GM19193 (cell line): ENCODE results near the gene ATP2C2.

ENCODE experiments used
- POLR2A ChIP-seq: IDR thresholded peaks from 4 replicates; pipeline ENCODE4 v1.6.1; 2011; ENCODE audit not compliant: insufficient read depth, insufficient read length; ENCODE audit errors: extremely low read depth

The ATP2C2 gene

DNA sequence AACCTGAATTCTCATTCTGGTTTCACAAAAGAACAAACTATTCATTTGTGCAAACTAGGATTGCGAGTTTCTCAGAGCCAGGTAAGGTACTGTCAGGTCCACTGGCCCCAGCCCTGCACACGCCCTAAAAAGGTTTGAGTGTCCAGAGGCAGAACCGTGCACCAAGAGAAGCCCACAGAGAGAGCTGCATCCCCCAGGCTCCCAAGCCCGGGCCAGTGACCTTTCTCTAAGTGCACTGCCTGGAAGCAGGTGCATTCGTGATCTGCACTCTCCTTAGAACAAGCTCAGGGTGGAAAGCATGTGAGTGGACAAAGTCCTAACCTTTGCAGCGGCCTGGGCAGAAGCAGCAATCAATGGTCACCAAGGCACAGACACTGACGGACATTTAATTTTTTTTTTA, 109.3 kb downstream of the ATP2C2 start:
- no peak for TF ChIP-seq POLR2A

- no peak for TF ChIP-seq POLR2A
Observed at GRCh38 chr16:84478172-84478947, 110.0 kb downstream of the ATP2C2 start.

- TF ChIP-seq POLR2A, result no peak
Observed at GRCh38 chr16:84479716-84480450, 111.5 kb downstream of the ATP2C2 start.

GRCh38 chr16:84481051-84481735, 112.9 kb downstream of the ATP2C2 start:
- TF ChIP-seq POLR2A, result no peak

- no peak for TF ChIP-seq POLR2A
Observed at GRCh38 chr16:84482001-84482891, 113.9 kb downstream of the ATP2C2 start.

DNA sequence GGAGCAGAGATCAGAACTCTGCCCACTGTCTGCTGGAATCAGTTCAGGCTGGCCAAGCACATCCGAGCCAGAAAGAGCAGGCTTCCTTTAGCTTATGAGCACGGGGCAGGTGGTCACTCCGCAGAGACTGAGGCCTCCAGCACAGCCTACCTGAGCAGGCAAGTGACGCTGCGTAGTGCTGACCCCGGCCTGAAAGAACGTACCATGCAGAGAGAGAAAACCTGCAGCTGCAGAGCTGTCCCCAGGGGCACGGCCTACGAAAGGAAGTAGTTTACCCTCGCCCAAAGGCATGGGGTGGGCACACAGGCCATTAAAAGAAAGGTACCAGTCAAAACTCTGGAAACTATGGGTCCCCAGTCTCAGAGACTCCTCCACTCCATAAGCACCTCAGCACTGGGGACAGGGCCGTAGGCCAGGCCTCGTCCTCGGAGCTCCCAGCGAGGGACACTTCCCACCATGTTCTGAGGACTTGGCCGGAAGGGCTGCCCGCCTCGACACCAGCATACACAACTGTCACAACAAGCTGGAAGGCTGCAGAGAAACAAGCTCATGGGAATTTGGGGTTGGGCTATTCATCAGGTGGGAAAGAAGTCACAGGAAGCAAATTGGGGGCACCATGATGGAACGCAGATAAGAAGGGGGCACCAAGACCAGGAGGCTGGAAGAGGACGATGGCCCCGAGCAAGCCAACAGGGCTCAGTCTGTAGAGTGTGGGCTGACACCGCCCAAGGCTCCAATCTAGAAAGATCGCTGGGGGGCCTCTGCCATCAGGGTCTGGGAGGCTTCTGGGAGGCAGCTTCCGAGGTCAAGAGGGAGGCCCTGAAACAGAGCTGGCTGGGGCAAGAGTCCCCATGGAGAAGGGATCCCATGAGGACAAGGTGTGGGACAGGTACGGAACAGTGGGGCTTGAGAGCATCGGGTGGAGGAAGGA, 114.9 kb downstream of the ATP2C2 start:
- TF ChIP-seq POLR2A, result no peak

DNA sequence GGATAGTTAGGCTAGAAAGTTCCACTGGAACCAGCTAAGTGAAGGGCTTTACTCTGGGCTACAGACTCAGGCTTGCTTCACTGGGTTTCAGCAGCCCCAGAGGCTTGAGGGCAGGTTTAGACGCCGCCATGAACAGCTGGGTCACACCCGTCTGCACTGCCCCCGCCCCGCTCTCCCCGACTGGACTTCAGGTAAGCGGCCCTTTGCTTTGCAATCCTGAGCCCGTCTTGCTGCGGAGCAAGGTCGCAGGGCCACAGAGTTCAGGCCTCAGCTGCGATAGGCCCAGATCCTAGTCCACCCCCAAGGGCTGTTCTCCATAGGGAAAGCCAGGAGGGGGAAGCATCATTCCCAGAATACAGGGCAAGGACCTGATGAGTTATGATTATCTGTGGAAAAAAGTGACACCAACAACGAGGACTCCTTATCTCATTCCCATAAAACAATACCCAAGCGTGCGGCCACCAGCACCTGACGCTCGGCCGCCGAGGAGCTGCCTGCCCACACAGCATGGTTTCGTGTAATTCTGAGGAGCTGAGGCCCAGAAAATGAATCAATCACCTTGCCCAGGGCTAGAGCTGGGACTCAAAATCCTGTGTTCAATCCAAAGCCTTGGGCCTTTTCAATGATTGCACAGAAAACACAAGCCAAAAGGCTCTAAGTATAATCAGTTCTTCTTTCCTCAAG, 115.7 kb downstream of the ATP2C2 start:
- no peak for TF ChIP-seq POLR2A

DNA sequence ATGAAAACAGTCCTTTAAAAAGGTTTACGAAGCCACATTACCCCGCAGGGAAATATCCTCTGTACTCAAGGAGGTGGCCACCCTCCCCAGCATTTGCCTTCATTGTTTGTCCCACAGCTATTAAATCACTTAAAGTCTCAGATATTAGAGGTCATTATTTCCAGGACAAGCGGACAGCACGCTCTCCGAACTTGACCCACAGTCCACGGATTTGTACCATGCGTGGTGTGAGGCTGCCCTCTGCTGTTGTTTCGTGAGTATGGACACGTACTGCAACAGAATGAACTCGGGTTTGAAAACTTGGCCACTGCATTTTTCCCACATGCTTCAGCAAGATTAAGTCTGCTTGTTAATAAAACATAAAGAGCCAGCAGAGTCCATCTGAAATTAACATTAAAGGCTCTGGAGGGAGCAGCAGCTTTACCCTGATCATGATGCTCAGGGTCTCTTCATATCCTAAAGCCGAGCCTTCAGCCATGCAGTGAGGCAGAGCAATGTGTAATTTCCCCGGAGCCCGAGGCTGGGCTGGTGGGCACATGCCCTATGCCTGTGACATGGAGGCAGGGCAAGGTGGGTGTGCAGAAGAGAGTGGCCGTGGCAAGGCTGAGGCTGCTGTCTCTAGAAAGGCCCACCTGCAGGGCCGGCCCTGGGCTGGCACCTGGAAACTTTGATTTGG, 116.4 kb downstream of the ATP2C2 start:
- no peak for TF ChIP-seq POLR2A

DNA sequence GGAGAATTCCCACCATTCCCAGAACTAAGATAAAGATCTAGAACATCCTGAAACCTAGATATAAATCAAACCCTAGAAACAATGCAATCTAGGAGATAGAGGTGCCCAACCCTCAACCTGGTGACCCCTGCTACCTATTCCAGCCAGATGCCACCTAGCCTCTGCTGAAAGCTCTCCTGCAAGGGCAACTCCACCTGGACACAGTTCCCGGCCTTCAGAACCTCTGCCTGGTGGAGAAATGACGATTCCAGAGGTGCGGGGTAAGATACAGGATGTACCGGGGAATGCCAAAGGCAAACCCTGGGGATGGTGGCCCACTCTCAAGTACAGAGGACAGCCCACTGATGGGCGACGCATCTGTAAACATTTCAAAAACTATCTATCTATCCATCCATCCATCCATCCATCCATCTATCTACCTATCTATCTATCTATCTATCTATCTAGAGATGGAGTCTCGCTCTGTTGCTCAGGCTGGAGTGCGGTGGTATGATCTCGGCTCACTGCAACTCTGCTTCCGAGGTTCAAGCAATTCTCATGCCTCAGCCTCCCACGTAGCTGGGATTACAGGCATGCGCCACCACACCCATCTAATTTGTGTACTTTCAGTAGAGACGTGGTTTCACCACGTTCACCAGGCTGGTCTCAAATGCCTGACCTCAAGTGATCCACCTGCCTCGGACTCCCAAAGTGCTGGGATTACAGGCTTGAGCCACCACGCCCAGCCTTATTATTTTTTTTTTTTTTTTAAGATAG, 117.1 kb downstream of the ATP2C2 start:
- no peak for TF ChIP-seq POLR2A

DNA sequence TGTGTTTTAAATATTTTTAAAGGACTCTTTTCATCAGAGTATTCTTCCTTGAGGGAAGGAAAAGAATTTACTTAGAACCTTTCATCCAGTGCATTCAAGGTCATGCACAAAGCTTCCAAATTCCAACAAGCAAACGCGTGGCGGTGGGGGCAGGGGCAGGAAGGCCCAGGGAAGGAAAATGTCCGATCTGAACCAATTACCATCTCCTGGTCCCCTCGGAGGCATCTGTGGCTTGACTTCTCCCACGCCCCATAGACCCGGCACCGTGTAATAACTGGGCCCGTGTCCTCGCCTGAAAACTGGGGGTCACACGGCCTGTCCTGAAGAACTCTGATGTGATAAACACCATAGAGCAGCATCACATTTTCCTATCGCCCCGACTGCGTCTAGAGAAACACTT, 117.8 kb downstream of the ATP2C2 start:
- no peak for TF ChIP-seq POLR2A

GRCh38 chr16:84486551-84487235, 118.4 kb downstream of the ATP2C2 start:
- TF ChIP-seq POLR2A, result no peak
